GM21723 (cell line): ENCODE data around the gene VCAM1.
"Not testable (repeated sequence)": the region's sequence is repeated elsewhere in the genome, so short reads cannot be mapped to it uniquely, and the experiment has no call there.

ENCODE experiments used
- ATAC-seq: cut with Tn5 transposase; IDR thresholded peaks from one replicate; pipeline ENCODE4 v1.9.1; 2021; ENCODE audit warnings: mild to moderate bottlenecking, moderate library complexity; ENCODE audit not compliant: unreplicated experiment

The VCAM1 gene

GRCh38 chr1:100773444-100773843 lies 53.9 kb downstream of the VCAM1 start:
- no peak for ATAC-seq

- ATAC-seq: no peak
Observed at GRCh38 chr1:100774370-100774769, 54.8 kb downstream of the VCAM1 start.

GRCh38 chr1:100775483-100775882 lies 55.9 kb downstream of the VCAM1 start:
- no peak for ATAC-seq

GRCh38 chr1:100778748-100779147 lies 59.2 kb downstream of the VCAM1 start:
- no peak for ATAC-seq

- ATAC-seq: no peak
Observed at GRCh38 chr1:100780814-100781213, 61.3 kb downstream of the VCAM1 start.

- ATAC-seq: not testable (repeated sequence)
Observed at GRCh38 chr1:100781728-100782127, 62.2 kb downstream of the VCAM1 start.

GRCh38 chr1:100782473-100783039 lies 63.0 kb downstream of the VCAM1 start:
- no peak for ATAC-seq

- no peak for ATAC-seq
Observed at GRCh38 chr1:100785470-100786052, 66.0 kb downstream of the VCAM1 start.

GRCh38 chr1:100786870-100787269 lies 67.3 kb downstream of the VCAM1 start:
- no peak for ATAC-seq
